Measurements from ENCODE around the gene BICDL2. TPM values are rescaled to one million over a fixed set of nuclear protein-coding genes. Genes with fewer than 3 reads are reported as not detected.

The BICDL2 gene
- total RNA-seq, 1 donor from 2014 or later, result 0.05 TPM

- Histone ChIP-seq H3K9me3 (replicated peaks) (no peaks in the 10 kb centered on the region), H3K27me3 (ENCODE audit: low read depth) (peaks cover 58% of the 10 kb centered on the region), H3K27ac (replicated peaks) (no peak overlapping the region), H3K4me3 (peak overlapping the region; percentile 43), H3K36me3 (peaks cover 18% of the 10 kb centered on the region), H3K4me1 (peaks cover 25% of the 10 kb centered on the region)
- TF ChIP-seq, protein P1, sequence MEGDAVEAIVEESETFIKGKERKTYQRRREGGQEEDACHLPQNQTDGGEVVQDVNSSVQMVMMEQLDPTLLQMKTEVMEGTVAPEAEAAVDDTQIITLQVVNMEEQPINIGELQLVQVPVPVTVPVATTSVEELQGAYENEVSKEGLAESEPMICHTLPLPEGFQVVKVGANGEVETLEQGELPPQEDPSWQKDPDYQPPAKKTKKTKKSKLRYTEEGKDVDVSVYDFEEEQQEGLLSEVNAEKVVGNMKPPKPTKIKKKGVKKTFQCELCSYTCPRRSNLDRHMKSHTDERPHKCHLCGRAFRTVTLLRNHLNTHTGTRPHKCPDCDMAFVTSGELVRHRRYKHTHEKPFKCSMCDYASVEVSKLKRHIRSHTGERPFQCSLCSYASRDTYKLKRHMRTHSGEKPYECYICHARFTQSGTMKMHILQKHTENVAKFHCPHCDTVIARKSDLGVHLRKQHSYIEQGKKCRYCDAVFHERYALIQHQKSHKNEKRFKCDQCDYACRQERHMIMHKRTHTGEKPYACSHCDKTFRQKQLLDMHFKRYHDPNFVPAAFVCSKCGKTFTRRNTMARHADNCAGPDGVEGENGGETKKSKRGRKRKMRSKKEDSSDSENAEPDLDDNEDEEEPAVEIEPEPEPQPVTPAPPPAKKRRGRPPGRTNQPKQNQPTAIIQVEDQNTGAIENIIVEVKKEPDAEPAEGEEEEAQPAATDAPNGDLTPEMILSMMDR (IDR thresholded peaks at IDR 0.05; ENCODE audit: borderline replicate concordance), result no peak
- intact Hi-C loops (cut with micrococcal nuclease), result no loop called here
- DNase-seq, result no peak
Observed at GRCh38 chr16:3029491-3030221, 7.1 kb downstream of the BICDL2 start.

- Histone ChIP-seq H3K4me3 (peak overlapping the region; percentile 41), H3K27me3 (ENCODE audit: low read depth) (peaks cover 49% of the 10 kb centered on the region), H3K36me3 (peaks cover 18% of the 10 kb centered on the region), H3K4me1 (peaks cover 32% of the 10 kb centered on the region), H3K9me3 (replicated peaks) (no peaks in the 10 kb centered on the region), H3K27ac (replicated peaks) (no peak overlapping the region)
- TF ChIP-seq, protein P1 (IDR thresholded peaks at IDR 0.05; ENCODE audit: borderline replicate concordance), result no peak
- intact Hi-C loops (cut with micrococcal nuclease), result no loop called here
- DNase-seq, result no peak
Observed at GRCh38 chr16:3028716-3029319, 7.9 kb downstream of the BICDL2 start.

- peak; percentile 78 for DNase-seq
- intact Hi-C loops (cut with micrococcal nuclease), result no loop called here
- Histone ChIP-seq H3K9me3 (replicated peaks) (no peaks in the 10 kb centered on the region), H3K27me3 (ENCODE audit: low read depth) (peaks cover 43% of the 10 kb centered on the region), H3K4me3 (peak overlapping the region; percentile 41), H3K4me1 (peaks cover 39% of the 10 kb centered on the region), H3K27ac (replicated peaks) (no peak overlapping the region), H3K36me3 (peaks cover 18% of the 10 kb centered on the region)
- TF ChIP-seq, protein P1 (IDR thresholded peaks at IDR 0.05; ENCODE audit: borderline replicate concordance), result peak; percentile 75
Observed at GRCh38 chr16:3027983-3028715, 8.6 kb downstream of the BICDL2 start.

DNA sequence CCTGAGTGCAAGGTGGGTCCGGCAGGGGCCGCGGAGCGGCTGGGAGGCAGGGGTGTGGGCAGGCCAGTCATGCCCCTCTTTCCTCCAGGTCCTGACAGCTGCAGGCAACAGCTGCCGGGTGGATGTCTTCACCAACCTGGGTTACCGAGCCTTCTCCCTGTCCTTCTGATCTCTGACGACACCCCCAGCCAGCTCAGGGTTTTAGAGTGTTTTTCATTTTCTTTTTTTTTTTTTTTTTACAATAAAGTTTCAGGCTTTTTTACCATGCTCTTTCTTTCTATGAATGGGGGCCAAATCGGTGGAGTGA, 9.3 kb downstream of the BICDL2 start:
- intact Hi-C loops (cut with micrococcal nuclease), result no loop called here
- no peak overlapping the region for H3K27ac ChIP-seq (replicated peaks)
- no peak for DNase-seq
- H3K36me3 ChIP-seq, result peaks cover 18% of the 10 kb centered on the region
- H3K4me3 ChIP-seq, result no peak overlapping the region
- TF ChIP-seq, protein P1 (IDR thresholded peaks at IDR 0.05; ENCODE audit: borderline replicate concordance), result no peak
- H3K4me1 ChIP-seq, result peaks cover 46% of the 10 kb centered on the region
- peaks cover 36% of the 10 kb centered on the region for H3K27me3 ChIP-seq (ENCODE audit: low read depth)
- no peaks in the 10 kb centered on the region for H3K9me3 ChIP-seq (replicated peaks)

DNA sequence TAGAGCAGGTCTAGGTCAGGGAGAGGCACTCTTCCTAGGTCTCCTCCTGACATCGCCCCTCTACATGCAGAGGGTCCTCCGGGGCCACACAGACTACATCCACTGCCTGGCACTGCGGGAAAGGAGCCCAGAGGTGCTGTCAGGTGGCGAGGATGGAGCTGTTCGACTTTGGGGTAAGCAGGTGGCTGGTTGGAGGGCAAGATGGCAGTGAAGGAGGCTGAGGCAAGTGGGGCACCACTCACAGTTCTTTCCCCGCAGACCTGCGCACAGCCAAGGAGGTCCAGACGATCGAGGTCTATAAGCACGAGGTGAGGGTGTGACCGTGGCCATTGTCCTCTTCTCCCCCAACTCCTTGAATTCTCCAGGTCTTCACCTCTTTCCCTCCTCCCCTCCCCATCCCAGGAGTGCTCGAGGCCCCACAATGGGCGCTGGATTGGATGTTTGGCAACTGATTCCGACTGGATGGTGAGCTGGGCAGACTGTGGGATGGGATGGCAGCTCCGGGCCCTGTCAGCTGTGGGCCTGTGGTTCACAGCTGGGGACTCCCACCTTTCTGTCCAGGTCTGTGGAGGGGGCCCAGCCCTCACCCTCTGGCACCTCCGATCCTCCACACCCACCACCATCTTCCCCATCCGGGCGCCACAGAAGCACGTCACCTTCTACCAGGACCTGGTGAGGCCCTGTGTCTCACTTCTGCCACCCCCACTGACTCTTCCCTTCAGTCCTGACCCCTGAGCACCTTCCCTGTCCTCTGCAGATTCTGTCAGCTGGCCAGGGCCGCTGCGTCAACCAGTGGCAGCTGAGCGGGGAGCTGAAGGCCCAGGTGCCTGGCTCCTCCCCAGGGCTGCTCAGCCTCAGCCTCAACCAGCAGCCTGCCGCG, 9.9 kb downstream of the BICDL2 start:
- TF ChIP-seq, protein P1 (IDR thresholded peaks at IDR 0.05; ENCODE audit: borderline replicate concordance), result no peak
- intact Hi-C loops (cut with micrococcal nuclease), result no loop called here
- Histone ChIP-seq H3K27me3 (ENCODE audit: low read depth) (peaks cover 31% of the 10 kb centered on the region), H3K9me3 (replicated peaks) (no peaks in the 10 kb centered on the region), H3K4me1 (peaks cover 52% of the 10 kb centered on the region), H3K36me3 (peaks cover 19% of the 10 kb centered on the region), H3K4me3 (no peak overlapping the region), H3K27ac (replicated peaks) (no peak overlapping the region)
- no peak for DNase-seq
